Esophagus squamous epithelium (tissue), 4 donors: ENCODE results near the gene SMAD5.

Source experiments
- POLR2A ChIP-seq, 4 donors: fragments of 450-650 bp; IDR thresholded peaks; one replicate each; pipeline ENCODE4 v1.6.1; 2017; ENCODE audit warnings: antibody characterized with exemption in 4 of 4, mild to moderate bottlenecking in 4 of 4, moderate library complexity in 3 of 4
- TF ChIP-seq, protein P1 (sequence below), 6 experiments: fragments of 450-650 bp in 4 of 6; fragments of 200-600 bp in 2 of 6; sonication (generic) in 2 of 6; IDR thresholded peaks; one replicate each; pipeline ENCODE4 v1.5.1; 2016 to 2019; ENCODE audit warnings: antibody characterized with exemption in 6 of 6, mild to moderate bottlenecking in 4 of 6, moderate library complexity in 4 of 6

DNA sequence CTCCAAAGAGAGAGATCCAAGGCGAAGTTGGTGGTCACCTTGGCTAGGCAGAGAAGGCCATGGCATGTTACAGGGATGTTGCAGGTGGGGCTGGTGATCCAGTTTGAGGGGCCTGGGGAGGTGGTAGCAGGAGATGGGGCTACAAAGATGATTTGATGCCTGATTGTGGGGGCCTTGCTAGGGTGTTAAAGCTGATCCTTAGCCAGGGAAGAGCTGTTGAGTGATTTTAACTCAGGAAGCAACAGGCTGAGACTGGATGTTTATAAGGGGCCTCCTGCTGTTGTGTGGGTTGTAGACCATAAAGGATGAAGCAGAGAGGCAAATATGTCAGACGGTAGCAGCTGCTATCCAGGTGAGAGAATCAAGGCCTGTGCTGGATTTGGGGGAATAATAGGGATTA, 19.0 kb upstream of the SMAD5 start:
- TF ChIP-seq, protein P1, sequence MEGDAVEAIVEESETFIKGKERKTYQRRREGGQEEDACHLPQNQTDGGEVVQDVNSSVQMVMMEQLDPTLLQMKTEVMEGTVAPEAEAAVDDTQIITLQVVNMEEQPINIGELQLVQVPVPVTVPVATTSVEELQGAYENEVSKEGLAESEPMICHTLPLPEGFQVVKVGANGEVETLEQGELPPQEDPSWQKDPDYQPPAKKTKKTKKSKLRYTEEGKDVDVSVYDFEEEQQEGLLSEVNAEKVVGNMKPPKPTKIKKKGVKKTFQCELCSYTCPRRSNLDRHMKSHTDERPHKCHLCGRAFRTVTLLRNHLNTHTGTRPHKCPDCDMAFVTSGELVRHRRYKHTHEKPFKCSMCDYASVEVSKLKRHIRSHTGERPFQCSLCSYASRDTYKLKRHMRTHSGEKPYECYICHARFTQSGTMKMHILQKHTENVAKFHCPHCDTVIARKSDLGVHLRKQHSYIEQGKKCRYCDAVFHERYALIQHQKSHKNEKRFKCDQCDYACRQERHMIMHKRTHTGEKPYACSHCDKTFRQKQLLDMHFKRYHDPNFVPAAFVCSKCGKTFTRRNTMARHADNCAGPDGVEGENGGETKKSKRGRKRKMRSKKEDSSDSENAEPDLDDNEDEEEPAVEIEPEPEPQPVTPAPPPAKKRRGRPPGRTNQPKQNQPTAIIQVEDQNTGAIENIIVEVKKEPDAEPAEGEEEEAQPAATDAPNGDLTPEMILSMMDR (IDR thresholded peaks at IDR 0.05): no peak
- TF ChIP-seq POLR2A (IDR thresholded peaks at IDR 0.05): no peak
